PFSK-1 (cell line): Measurements from ENCODE around the gene LMF2.

Experiments used
- POLR2AphosphoS5 ChIP-seq: IDR thresholded peaks from 2 replicates; pipeline ENCODE4 v1.6.1; 2012; ENCODE audit warnings: low read depth, mild to moderate bottlenecking, control low read depth, low read length, moderate library complexity
- SIN3A ChIP-seq: IDR thresholded peaks from 2 replicates; pipeline ENCODE4 v1.6.1; 2012; ENCODE audit warnings: mild to moderate bottlenecking, low read length, moderate library complexity, borderline replicate concordance; ENCODE audit not compliant: insufficient read depth
- TAF1 ChIP-seq: IDR thresholded peaks from 2 replicates; pipeline ENCODE4 v1.6.1; 2012; ENCODE audit warnings: low read length, control low read depth, borderline replicate concordance; ENCODE audit not compliant: insufficient read depth

- TF ChIP-seq POLR2AphosphoS5: no peak
- TF ChIP-seq TAF1: no peak
- TF ChIP-seq SIN3A: no peak
Observed at GRCh38 chr22:50497093-50497492, 10.4 kb downstream of the LMF2 start.
